DMS53 (cell line): ENCODE results near the gene MANF.
A peak's percentile ranks its signal among the peaks of the same experiment; 100 is the strongest.

Experiments used
- DNase-seq: peaks from one replicate; lab custom pipeline; 2025; lab: John Stamatoyannopoulos, UW

MANF gene

DNA sequence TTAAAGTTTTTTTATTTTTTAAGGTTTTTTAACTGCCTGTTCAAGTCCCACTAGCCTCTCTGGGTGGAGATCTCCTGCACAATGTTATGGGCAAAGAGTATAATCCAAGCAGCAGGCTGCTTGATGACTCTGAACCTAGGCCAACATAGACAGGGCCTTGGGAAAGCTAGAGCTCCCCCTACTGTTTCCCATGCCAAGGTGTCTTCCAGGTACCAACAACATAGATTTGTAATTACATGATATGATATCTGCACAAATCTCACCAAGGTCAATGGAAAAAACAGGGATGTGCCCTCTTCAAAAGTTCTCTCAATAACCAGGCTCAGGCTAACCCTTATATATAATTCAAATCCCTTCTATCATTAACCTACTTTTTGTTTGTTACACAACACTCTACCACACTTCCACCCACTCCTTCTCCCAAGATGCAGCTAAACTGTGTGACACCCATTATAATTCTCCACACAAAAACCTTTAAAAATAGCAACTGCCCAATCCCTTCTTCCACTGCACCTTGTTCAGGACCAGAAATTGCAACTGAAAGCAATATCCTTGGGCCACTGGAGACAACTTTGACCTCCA is 49.7 kb downstream of the MANF start:
- peak; percentile 49 for DNase-seq

GRCh38 chr3:51436998-51437639 is 52.0 kb downstream of the MANF start:
- DNase-seq = no peak
